OCI-LY7 (cell line): ENCODE data around the gene KLF8. TPM values are rescaled to one million over a fixed set of nuclear protein-coding genes. Genes with fewer than 3 reads are reported as not detected.

Experiments
- BruUV-seq: library from RNA; stranded (reverse); fragments of 400-500 nt; replicated peaks from 2 replicates; lab custom pipeline; 2021; lab: Mats Ljungman, UMichigan
- CTCF ChIA-PET: fragments of 300-600 bp; sonication (Branson Sonifier 250); formaldehyde crosslinking; loops from one replicate; lab custom pipeline; 2022; ENCODE audit warnings: antibody characterized with exemption; ENCODE audit not compliant: unreplicated experiment; lab: Charles Lee
- POLR2A ChIA-PET: fragments of 300-600 bp; sonication (Branson Sonifier 250); formaldehyde crosslinking; loops from one replicate; lab custom pipeline; 2022; ENCODE audit warnings: antibody characterized with exemption; lab: Charles Lee
- DNase-seq: peaks from one replicate; pipeline ENCODE4 v3.0.0-alpha.2; 2015; ENCODE audit warnings: low spot score
- H2AFZ ChIP-seq: fragments of 200-600 bp; sonication (generic), shearing (Covaris generic); 2 replicates; pipeline ENCODE4 v1.6.1; 2014; ENCODE audit warnings: mild to moderate bottlenecking, antibody characterized with exemption, low read length, moderate library complexity
- H3K27ac ChIP-seq: fragments of 200-600 bp; sonication (generic); 2 replicates; pipeline ENCODE4 v1.5.1; 2014; ENCODE audit warnings: mixed run types, low read depth, mild to moderate bottlenecking, moderate library complexity, low read length, inconsistent platforms; ENCODE audit not compliant: poor library complexity, severe bottlenecking
- H3K36me3 ChIP-seq: fragments of 200-600 bp; sonication (generic); 2 replicates; pipeline ENCODE4 v1.6.1; 2014; ENCODE audit warnings: mild to moderate bottlenecking, antibody characterized with exemption, low read length, moderate library complexity, mixed read lengths; ENCODE audit not compliant: insufficient read depth
- H3K4me1 ChIP-seq: fragments of 200-600 bp; sonication (generic); 2 replicates; pipeline ENCODE4 v1.5.1; 2014; ENCODE audit warnings: mild to moderate bottlenecking, low read length; ENCODE audit not compliant: insufficient read depth, poor library complexity, severe bottlenecking
- H3K4me2 ChIP-seq: fragments of 200-600 bp; sonication (generic); 2 replicates; pipeline ENCODE4 v1.6.1; 2014; ENCODE audit warnings: mild to moderate bottlenecking, low read length
- H3K4me3 ChIP-seq: fragments of 200-600 bp; sonication (generic); 2 replicates; pipeline ENCODE4 v1.5.1; 2014; ENCODE audit warnings: mild to moderate bottlenecking, low read depth, low read length; ENCODE audit not compliant: poor library complexity, severe bottlenecking
- H3K79me2 ChIP-seq: fragments of 200-600 bp; sonication (generic); 2 replicates; pipeline ENCODE4 v1.6.1; 2016; ENCODE audit warnings: low read depth, mild to moderate bottlenecking, low read length, moderate library complexity, mixed read lengths; ENCODE audit not compliant: insufficient read depth
- H3K9me2 ChIP-seq: fragments of 200-600 bp; sonication (generic); 2 replicates; pipeline ENCODE4 v1.6.1; 2016; ENCODE audit warnings: mild to moderate bottlenecking, low read length, mixed read lengths; ENCODE audit not compliant: insufficient read depth
- H3K9me3 ChIP-seq: fragments of 200-600 bp; sonication (generic); 2 replicates; pipeline ENCODE4 v1.6.1; 2014; ENCODE audit warnings: mild to moderate bottlenecking, mixed run types, low read length, mixed read lengths
- H4K20me1 ChIP-seq: fragments of 200-600 bp; sonication (generic); 2 replicates; pipeline ENCODE4 v1.6.1; 2014; ENCODE audit warnings: mild to moderate bottlenecking, antibody characterized with exemption, low read length, moderate library complexity, mixed read lengths; ENCODE audit not compliant: insufficient read depth
- EZH2phosphoT487 ChIP-seq: fragments of 200-600 bp; sonication (generic); IDR thresholded peaks from 2 replicates; pipeline ENCODE4 v1.6.1; 2018; ENCODE audit warnings: low read depth, borderline replicate concordance, mild to moderate bottlenecking, mixed run types, antibody characterized with exemption, low read length, moderate library complexity, mixed read lengths
- intact Hi-C: fragments of 100-400 bp; cut with micrococcal nuclease; formaldehyde crosslinking; loops from one replicate; pipeline ENCODE4 v1.10.0; 2022; ENCODE audit not compliant: unreplicated experiment
- total RNA-seq, 2 experiments: library from RNA; depleted of rRNA in 1 of 2; stranded (reverse); fragments of >200 nt in 1 of 2; shearing (Covaris generic) in 1 of 2; gene quantifications; 2 replicates each; pipeline ENCODE4 v1.2.3, GENCODE V29; 2014 to 2022
- TF ChIP-seq, protein P1 (sequence below): fragments of 200-600 bp; sonication (generic); conservative IDR thresholded peaks from 2 replicates; pipeline ENCODE4 v1.5.1; 2014; ENCODE audit warnings: mild to moderate bottlenecking, antibody characterized with exemption, low read length, moderate library complexity, mixed read lengths

Gene KLF8
- total RNA-seq, 2 experiments from 2014 or later = not detected

- no peak for DNase-seq
- no peaks in the 10 kb centered on the region for H3K4me1 ChIP-seq
- TF ChIP-seq, protein P1, sequence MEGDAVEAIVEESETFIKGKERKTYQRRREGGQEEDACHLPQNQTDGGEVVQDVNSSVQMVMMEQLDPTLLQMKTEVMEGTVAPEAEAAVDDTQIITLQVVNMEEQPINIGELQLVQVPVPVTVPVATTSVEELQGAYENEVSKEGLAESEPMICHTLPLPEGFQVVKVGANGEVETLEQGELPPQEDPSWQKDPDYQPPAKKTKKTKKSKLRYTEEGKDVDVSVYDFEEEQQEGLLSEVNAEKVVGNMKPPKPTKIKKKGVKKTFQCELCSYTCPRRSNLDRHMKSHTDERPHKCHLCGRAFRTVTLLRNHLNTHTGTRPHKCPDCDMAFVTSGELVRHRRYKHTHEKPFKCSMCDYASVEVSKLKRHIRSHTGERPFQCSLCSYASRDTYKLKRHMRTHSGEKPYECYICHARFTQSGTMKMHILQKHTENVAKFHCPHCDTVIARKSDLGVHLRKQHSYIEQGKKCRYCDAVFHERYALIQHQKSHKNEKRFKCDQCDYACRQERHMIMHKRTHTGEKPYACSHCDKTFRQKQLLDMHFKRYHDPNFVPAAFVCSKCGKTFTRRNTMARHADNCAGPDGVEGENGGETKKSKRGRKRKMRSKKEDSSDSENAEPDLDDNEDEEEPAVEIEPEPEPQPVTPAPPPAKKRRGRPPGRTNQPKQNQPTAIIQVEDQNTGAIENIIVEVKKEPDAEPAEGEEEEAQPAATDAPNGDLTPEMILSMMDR = no peak
- no peak for TF ChIP-seq EZH2phosphoT487
- H3K4me3 ChIP-seq = no peak overlapping the region
- no peaks in the 10 kb centered on the region for H3K36me3 ChIP-seq
- CTCF ChIA-PET = no interaction called here
- no TSS peak for BruUV-seq
- POLR2A ChIA-PET = interaction anchor here (0.6 kb wide), 1 partner anchor 642 kb away, joined by 3 read pairs; no protein-coding TSS in a partner anchor
- H3K4me2 ChIP-seq = no peak overlapping the region
- intact Hi-C loops = no loop called here
- no peak overlapping the region for H3K27ac ChIP-seq
- no peaks in the 10 kb centered on the region for H3K9me3 ChIP-seq
- no peak overlapping the region for H2AFZ ChIP-seq
- no peaks in the 10 kb centered on the region for H3K9me2 ChIP-seq
- no peaks in the 10 kb centered on the region for H3K79me2 ChIP-seq
- H4K20me1 ChIP-seq = no peaks in the 10 kb centered on the region
These were observed 36.7 kb downstream of the KLF8 start for GRCh38 chrX:56268888-56269287.

GRCh38 chrX:56278692-56279091, 46.5 kb downstream of the KLF8 start:
- CTCF ChIA-PET = no interaction called here
- no peak for TF ChIP-seq EZH2phosphoT487
- TF ChIP-seq, protein P1 = no peak
- intact Hi-C loops = no loop called here
- Histone ChIP-seq H3K27ac (no peak overlapping the region), H3K4me3 (no peak overlapping the region), H2AFZ (no peak overlapping the region), H3K9me3 (no peaks in the 10 kb centered on the region), H3K9me2 (no peaks in the 10 kb centered on the region), H3K79me2 (no peaks in the 10 kb centered on the region), H4K20me1 (no peaks in the 10 kb centered on the region), H3K4me1 (no peaks in the 10 kb centered on the region), H3K36me3 (no peaks in the 10 kb centered on the region), H3K4me2 (no peak overlapping the region)
- POLR2A ChIA-PET = no interaction called here
- no peak for DNase-seq
- BruUV-seq = no TSS peak

DNA sequence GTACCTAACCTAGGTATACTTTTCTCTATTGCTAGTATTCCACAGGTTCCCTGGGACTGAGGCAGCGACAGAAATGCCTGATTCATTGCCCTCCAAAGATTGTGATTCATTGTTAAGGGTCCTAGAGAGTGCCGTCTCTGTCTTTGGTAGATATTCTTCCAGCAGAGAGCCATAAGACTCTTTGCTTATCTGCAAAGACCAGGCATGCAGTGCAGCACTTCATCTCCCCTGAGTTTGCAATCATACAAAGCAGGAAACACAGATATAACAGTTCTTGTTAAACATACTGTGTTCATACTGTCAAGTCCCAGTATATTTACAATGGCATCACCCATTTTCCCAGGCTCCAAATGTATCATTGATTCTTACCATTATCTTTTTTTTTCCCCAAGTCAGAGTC, 47.7 kb downstream of the KLF8 start:
- Histone ChIP-seq H3K36me3 (no peaks in the 10 kb centered on the region), H3K9me2 (no peaks in the 10 kb centered on the region), H3K4me1 (no peaks in the 10 kb centered on the region), H3K4me3 (no peak overlapping the region), H2AFZ (no peak overlapping the region), H3K27ac (no peak overlapping the region), H3K4me2 (no peak overlapping the region), H3K9me3 (no peaks in the 10 kb centered on the region), H4K20me1 (no peaks in the 10 kb centered on the region), H3K79me2 (no peaks in the 10 kb centered on the region)
- CTCF ChIA-PET = no interaction called here
- BruUV-seq = no TSS peak
- DNase-seq = no peak
- TF ChIP-seq EZH2phosphoT487 = no peak
- TF ChIP-seq, protein P1 = no peak
- intact Hi-C loops = no loop called here
- POLR2A ChIA-PET = no interaction called here
